ENCODE measurements around the gene LDLR. TPM values are rescaled to one million over a fixed set of nuclear protein-coding genes. Genes with fewer than 3 reads are reported as not detected.

Gene LDLR
- total RNA-seq (100 to 1,000 TPM in 1 of 7 donors, 10 to 100 TPM in 6; 17.9 to 117 (median 49.0) TPM), polyA plus RNA-seq (10 to 100 TPM in 1 of 3 donors, 1 to 10 TPM in 2; 7.0 to 15.7 (median 7.8) TPM)
- long read RNA-seq, donor 1, partial matches to known transcripts = 7 of 8 reads
- long read RNA-seq, donor 1, other reads (novel, unspliced or antisense) = 0 of 8 reads
- long read RNA-seq, donor 2, partial matches to known transcripts = 0 of 2 reads
- long read RNA-seq, donor 2, other reads (novel, unspliced or antisense) = 0 of 2 reads

DNA sequence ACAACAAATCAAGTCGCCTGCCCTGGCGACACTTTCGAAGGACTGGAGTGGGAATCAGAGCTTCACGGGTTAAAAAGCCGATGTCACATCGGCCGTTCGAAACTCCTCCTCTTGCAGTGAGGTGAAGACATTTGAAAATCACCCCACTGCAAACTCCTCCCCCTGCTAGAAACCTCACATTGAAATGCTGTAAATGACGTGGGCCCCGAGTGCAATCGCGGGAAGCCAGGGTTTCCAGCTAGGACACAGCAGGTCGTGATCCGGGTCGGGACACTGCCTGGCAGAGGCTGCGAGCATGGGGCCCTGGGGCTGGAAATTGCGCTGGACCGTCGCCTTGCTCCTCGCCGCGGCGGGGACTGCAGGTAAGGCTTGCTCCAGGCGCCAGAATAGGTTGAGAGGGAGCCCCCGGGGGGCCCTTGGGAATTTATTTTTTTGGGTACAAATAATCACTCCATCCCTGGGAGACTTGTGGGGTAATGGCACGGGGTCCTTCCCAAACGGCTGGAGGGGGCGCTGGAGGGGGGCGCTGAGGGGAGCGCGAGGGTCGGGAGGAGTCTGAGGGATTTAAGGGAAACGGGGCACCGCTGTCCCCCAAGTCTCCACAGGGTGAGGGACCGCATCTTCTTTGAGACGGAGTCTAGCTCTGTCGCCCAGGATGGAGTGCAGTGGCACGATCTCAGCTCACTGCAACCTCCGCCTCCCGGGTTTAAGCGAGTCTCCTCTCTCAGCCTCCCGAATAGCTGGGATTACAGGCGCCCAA lies at the start of gene LDLR:
LDLR (plus strand) TSS at position 210 of the 760 bp plus-strand sequence; CDS start at position 296, 86 bp downstream.
- Histone ChIP-seq H3K27me3 (replicated peaks in 1 of 7) (peaks cover 0 to 36% (median 5%) of the 10 kb centered on the region in 7 donors), H3K36me3 (peaks cover 0 to 4% (median 0%) of the 10 kb centered on the region in 6 donors), H3K4me3 (peak within 1 kb of the TSS; percentile 37 to 81 (median 64)), H3K4me1 (peaks cover 29 to 94% (median 65%) of the 10 kb centered on the region in 6 donors), H3K27ac (peak within 1 kb of the TSS; percentile 61 to 99 (median 95)), H3K9me3 (peaks cover 0 to 9% (median 0%) of the 10 kb centered on the region in 8 donors)
- intact Hi-C loops (cut with DNase I; ENCODE audit: low total_unique reads) = no loop called here
- 1 to 3% (median 2%) methylated on average over 32 to 43 of the region's 43 CpGs for WGBS, 5 donors
- DNase-seq = peak; percentile 89
- TF ChIP-seq POLR2AphosphoS5 (IDR thresholded peaks at IDR 0.05) (peak; percentile 93 to 95 (median 94)), POLR2A (IDR thresholded peaks at IDR 0.05) (peak in 2 of 3 donors; percentile 55 to 83), CTCF (IDR thresholded peaks at IDR 0.05 in 8 of 11, conservative IDR thresholded peaks at IDR 0.05 in 3 of 11) (no peak)

GRCh38 chr19:11041194-11041593 lies 48.1 kb upstream of the LDLR start:
- Histone ChIP-seq H3K4me3 (no peak overlapping the region), H3K9me3 (no peaks in the 10 kb centered on the region), H3K27ac (no peak overlapping the region), H3K4me1 (peaks cover under 1 to 10% (median 3%) of the 10 kb centered on the region in 6 donors), H3K36me3 (peaks cover 0 to 98% (median 65%) of the 10 kb centered on the region in 6 donors), H3K27me3 (replicated peaks in 1 of 7) (no peaks in the 10 kb centered on the region)
- DNase-seq = peak; percentile 51
- TF ChIP-seq CTCF (IDR thresholded peaks at IDR 0.05 in 8 of 11, conservative IDR thresholded peaks at IDR 0.05 in 3 of 11) = no peak
- no peak for TF ChIP-seq POLR2A (IDR thresholded peaks at IDR 0.05)
- peak in 1 of 3 donors; percentile 4 for TF ChIP-seq POLR2AphosphoS5 (IDR thresholded peaks at IDR 0.05)
- 96 to 98% (median 97%) methylated on average over 33 of the region's 33 CpGs for WGBS, 5 donors
- intact Hi-C loops (cut with DNase I; ENCODE audit: low total_unique reads) = no loop called here

GRCh38 chr19:11041966-11042627 lies 47.2 kb upstream of the LDLR start:
- no peaks in the 10 kb centered on the region for H3K9me3 ChIP-seq
- H3K4me3 ChIP-seq = no peak overlapping the region
- peaks cover 0 to 89% (median 60%) of the 10 kb centered on the region in 6 donors for H3K36me3 ChIP-seq
- WGBS, 5 donors = 91 to 95% (median 94%) methylated on average over 13 of the region's 13 CpGs
- no peak overlapping the region for H3K27ac ChIP-seq
- intact Hi-C loops (cut with DNase I; ENCODE audit: low total_unique reads) = no loop called here
- no peaks in the 10 kb centered on the region for H3K27me3 ChIP-seq (replicated peaks in 1 of 7)
- no peak for DNase-seq
- peaks cover 6 to 15% (median 10%) of the 10 kb centered on the region in 6 donors for H3K4me1 ChIP-seq
- TF ChIP-seq POLR2A (IDR thresholded peaks at IDR 0.05) (no peak), POLR2AphosphoS5 (IDR thresholded peaks at IDR 0.05) (no peak)

- no peak for DNase-seq
- no peaks in the 10 kb centered on the region for H3K27me3 ChIP-seq (replicated peaks in 1 of 7)
- WGBS, 5 donors = 85 to 95% (median 94%) methylated on average over 10 of the region's 10 CpGs
- H3K36me3 ChIP-seq = peaks cover 0 to 85% (median 41%) of the 10 kb centered on the region in 6 donors
- H3K4me3 ChIP-seq = no peak overlapping the region
- no peak overlapping the region for H3K27ac ChIP-seq
- intact Hi-C loops (cut with DNase I; ENCODE audit: low total_unique reads) = no loop called here
- H3K9me3 ChIP-seq = no peaks in the 10 kb centered on the region
- peaks cover 13 to 37% (median 27%) of the 10 kb centered on the region in 6 donors for H3K4me1 ChIP-seq
- TF ChIP-seq POLR2A (IDR thresholded peaks at IDR 0.05) = no peak
Observed at GRCh38 chr19:11044431-11044830, 44.8 kb upstream of the LDLR start.
